CD4-positive, alpha-beta T cell treated with Interleukin-4 for 4 hours (primary cell): ENCODE measurements around the gene TJP3.

Experiments used
- DNase-seq: peaks from one replicate; pipeline ENCODE4 v3.0.0-alpha.2; 2020

Gene TJP3

DNA sequence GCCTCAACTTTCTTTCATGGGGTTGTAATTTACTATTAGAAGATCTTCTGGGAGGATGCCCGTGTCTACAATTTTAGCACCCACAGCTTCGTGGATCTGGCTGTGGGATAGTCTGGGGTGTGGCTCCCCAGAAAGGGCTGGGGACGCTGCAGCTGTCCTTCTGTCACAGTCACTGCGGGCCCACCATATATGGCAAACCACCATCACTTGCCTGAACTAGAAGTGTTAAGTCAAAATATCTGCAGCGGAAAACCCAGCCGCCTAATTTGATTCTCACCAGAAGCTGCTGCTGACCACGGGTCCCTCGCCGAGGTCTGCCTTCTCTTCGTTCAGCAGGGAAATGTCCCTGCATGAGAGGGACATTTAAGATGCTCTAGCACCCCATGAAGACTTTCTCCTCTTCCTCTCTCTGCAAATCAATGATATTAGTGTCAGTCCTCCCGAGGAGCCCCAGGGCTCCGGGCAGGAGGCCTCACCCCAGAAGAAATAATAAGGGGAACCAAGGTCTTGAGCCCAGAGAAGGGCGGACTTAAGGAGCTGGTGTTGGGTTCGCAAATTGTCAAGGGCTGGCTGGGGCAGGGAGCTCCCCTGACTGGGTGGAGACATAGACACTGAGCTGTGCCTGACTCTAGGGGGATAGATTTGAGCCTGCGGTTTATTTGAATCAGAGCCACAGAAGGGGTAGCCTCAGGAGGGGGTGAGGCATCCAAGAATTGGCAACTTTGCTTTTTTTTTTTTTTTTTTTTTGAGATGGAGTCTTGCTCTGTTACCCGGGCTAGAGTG, 81.0 kb downstream of the TJP3 start:
- DNase-seq = peak; percentile 57

DNA sequence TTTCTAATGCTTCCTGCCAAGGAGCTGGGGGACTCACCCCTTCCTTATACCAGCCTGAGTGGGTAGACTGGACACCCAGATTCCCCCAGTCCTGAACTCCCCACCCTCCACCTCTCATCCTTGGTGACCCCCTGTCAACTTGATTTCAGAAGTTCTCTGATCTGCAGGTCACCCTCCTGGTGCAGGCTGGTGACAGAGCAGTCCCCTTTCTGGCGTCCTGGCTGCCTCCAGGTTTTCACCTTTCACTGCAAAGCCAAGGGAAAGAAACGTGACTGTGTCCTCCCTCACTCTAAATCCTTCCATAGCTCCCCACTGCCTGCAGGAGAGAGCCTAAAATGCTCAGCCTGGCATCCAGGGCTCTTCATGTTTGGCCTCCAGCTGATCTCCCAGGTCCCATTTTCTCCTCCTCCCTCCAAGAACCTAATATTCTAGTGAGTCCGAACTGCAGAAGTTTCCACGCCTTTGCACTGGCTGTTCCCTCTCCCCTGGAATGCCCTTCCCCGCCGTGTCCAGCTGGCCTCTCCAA, 82.1 kb downstream of the TJP3 start:
- no peak for DNase-seq

DNA sequence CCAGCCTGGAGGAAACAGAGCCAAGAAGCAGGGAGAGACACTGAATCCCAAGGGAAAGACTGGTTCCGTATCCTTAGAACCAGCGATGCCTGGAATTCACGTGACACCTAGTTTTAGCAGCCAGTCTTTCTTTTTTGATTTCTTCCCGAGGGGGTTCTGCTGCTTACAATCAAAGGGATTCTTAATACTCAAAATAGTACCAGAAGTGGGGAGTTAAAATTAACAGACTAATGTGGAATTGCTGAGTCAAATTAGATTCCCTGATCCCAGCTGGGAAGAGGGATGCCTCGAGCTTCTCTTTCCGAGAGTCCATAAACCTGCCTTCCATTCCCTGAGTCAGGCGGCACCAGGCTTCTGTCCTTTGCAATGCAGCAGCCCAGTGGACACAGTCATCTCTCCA, 82.8 kb downstream of the TJP3 start:
- no peak for DNase-seq

DNA sequence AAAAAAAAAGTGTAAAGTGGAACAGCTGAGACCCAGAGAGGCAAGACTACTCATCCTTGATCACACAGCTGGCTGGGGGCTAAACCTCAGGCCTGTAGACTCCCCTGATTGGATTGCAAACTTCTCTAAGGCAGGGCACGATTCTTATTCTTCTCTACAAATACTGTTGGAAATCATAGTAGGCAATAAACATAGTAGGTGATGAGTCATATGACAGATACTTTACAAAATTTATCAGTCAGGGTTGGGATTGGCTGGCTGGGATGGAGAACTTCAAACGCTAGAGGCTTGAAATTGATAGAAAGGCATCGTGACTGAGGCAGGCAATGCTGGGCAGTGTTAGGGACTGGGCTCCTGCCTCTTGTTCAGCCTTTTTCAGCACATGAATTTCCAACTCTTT, 83.9 kb downstream of the TJP3 start:
- no peak for DNase-seq

DNA sequence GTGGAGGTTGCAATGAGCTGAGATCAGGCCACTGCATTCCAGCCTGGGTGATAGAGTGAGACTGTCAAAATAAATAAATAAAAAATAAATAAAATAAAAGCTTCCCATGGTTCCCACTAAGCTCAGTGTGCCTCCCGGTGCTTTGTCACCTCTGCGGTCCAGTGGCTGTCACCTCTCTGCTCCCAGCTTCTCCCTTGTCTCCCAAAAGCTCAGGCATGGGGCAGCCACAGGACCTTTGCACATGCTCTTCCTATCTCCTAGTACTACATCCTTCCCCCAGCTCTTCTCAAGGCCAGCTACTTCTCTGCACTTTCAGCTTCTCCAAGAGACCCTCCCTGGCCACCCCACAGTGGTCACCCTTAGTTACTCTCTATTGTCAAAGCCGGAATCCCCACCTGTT, 85.6 kb downstream of the TJP3 start:
- no peak for DNase-seq

DNA sequence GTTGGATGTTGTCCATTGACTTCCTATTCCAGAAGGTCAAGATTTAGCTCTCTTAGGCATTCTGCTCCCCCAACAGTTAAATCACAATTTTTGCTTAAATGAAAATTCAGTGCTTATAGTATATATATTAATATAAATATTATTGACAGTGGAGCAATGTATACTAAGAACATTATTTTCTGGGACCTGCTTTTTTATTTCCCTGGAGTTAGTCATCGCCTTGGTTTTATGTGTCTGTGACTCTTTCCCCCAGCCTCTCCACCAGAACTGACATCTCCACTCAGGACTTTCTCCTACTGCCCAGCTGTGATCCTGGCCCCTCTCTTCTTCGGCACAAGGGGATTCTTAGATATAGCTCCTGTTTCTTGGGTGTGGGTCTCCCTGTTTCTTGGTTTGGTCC, 88.2 kb downstream of the TJP3 start:
- DNase-seq = no peak

DNA sequence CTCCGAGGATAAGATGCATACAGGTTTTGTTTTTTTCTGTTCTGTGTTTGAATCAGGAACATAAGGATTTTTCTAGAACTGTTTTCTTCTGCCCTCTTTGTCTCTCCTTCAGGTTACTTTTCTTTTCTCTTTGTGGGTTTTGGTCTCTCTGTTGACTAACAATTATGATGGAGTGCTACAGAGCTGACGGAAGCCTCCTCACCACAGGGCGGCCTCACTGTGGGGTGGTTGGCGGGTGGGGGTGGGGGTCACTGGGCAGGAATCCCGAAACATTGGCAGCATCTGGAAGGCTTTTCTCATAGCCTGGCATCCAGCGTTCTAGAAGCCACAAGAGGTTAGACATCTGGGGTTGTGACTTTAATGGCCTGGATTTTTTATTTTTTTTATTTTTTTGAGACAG, 90.0 kb downstream of the TJP3 start:
- DNase-seq = peak; percentile 58
